SH-SY5Y (cell line): ENCODE data around the gene PHF19.

Experiments
- GATA2 ChIP-seq: IDR thresholded peaks from 2 replicates; pipeline ENCODE4 v1.6.1; 2011; ENCODE audit warnings: mild to moderate bottlenecking, low read depth, low read length
- GATA3 ChIP-seq: IDR thresholded peaks from 2 replicates; pipeline ENCODE4 v1.6.1; 2011; ENCODE audit warnings: low read depth, mild to moderate bottlenecking, low read length, moderate library complexity

The PHF19 gene

GRCh38 chr9:120807607-120808379 lies 69.2 kb downstream of the PHF19 start:
- TF ChIP-seq GATA2 (no peak), GATA3 (no peak)
